ENCODE results near the gene ING4. TPM values are rescaled to one million over a fixed set of nuclear protein-coding genes. Genes with fewer than 3 reads are reported as not detected.
A peak's percentile ranks its signal among the peaks of the same experiment; 100 is the strongest.
"Not testable (repeated sequence)": the region's sequence is repeated elsewhere in the genome, so short reads cannot be mapped to it uniquely, and the experiment has no call there.

ING4 gene
- 10 to 100 TPM; 22.6 to 87.6 (median 54.1) TPM for total RNA-seq
- 10 to 100 TPM; 31.6 to 40.1 (median 32.3) TPM for polyA plus RNA-seq
- long read RNA-seq, donor 1, transcript ING4-202 (8 exons, 1,393 nt) = minor isoform, 7 of 20 reads
- long read RNA-seq, donor 1, transcript ING4-201 (8 exons, 1,709 nt) = major isoform, 9 of 20 reads
- long read RNA-seq, donor 1, partial matches to known transcripts = 0 of 20 reads
- long read RNA-seq, donor 1, other reads (novel, unspliced or antisense) = 0 of 20 reads
- long read RNA-seq, donor 2, transcript ING4-201 (8 exons, 1,709 nt) = major isoform, 11 of 20 reads
- long read RNA-seq, donor 2, transcript ING4-202 (8 exons, 1,393 nt) = minor isoform, 6 of 20 reads
- long read RNA-seq, donor 2, partial matches to known transcripts = 0 of 20 reads
- long read RNA-seq, donor 2, other reads (novel, unspliced or antisense) = 0 of 20 reads
- long read RNA-seq, donor 3, transcript ING4-202 (8 exons, 1,393 nt) = major isoform, 8 of 16 reads
- long read RNA-seq, donor 3, transcript ING4-201 (8 exons, 1,709 nt) = minor isoform, 6 of 16 reads
- long read RNA-seq, donor 3, partial matches to known transcripts = 0 of 16 reads
- long read RNA-seq, donor 3, other reads (novel, unspliced or antisense) = 0 of 16 reads
- long read RNA-seq, donor 4, transcript ING4-202 (8 exons, 1,393 nt) = minor isoform, 15 of 65 reads
- long read RNA-seq, donor 4, transcript ING4-201 (8 exons, 1,709 nt) = major isoform, 29 of 65 reads
- long read RNA-seq, donor 4, transcript ING4-203 (8 exons, 741 nt) = minor isoform, 7 of 65 reads
- long read RNA-seq, donor 4, partial matches to known transcripts = 0 of 65 reads
- long read RNA-seq, donor 4, other reads (novel, unspliced or antisense) = 12 of 65 reads
- long read RNA-seq, donor 5, transcript ING4-201 (8 exons, 1,709 nt) = minor isoform, 23 of 74 reads
- long read RNA-seq, donor 5, transcript ING4-203 (8 exons, 741 nt) = minor isoform, 8 of 74 reads
- long read RNA-seq, donor 5, transcript ING4-202 (8 exons, 1,393 nt) = major isoform, 27 of 74 reads
- long read RNA-seq, donor 5, partial matches to known transcripts = 0 of 74 reads
- long read RNA-seq, donor 5, other reads (novel, unspliced or antisense) = 11 of 74 reads
- long read RNA-seq, donor 6, transcript ING4-201 (8 exons, 1,709 nt) = major isoform, 12 of 36 reads
- long read RNA-seq, donor 6, transcript ING4-203 (8 exons, 741 nt) = minor isoform, 9 of 36 reads
- long read RNA-seq, donor 6, transcript ING4-202 (8 exons, 1,393 nt) = minor isoform, 5 of 36 reads
- long read RNA-seq, donor 6, partial matches to known transcripts = 1 of 36 reads
- long read RNA-seq, donor 6, other reads (novel, unspliced or antisense) = 7 of 36 reads
- long read RNA-seq, donor 7, transcript ING4-201 (8 exons, 1,709 nt) = major isoform, 5 of 7 reads
- long read RNA-seq, donor 7, partial matches to known transcripts = 0 of 7 reads
- long read RNA-seq, donor 7, other reads (novel, unspliced or antisense) = 0 of 7 reads
- long read RNA-seq, donor 8, transcript ING4-201 (8 exons, 1,709 nt) = major isoform, 9 of 23 reads
- long read RNA-seq, donor 8, transcript ING4-202 (8 exons, 1,393 nt) = major isoform, 9 of 23 reads
- long read RNA-seq, donor 8, partial matches to known transcripts = 0 of 23 reads
- long read RNA-seq, donor 8, other reads (novel, unspliced or antisense) = 0 of 23 reads
- long read RNA-seq, donor 9, transcript ING4-201 (8 exons, 1,709 nt) = minor isoform, 6 of 20 reads
- long read RNA-seq, donor 9, transcript ING4-202 (8 exons, 1,393 nt) = major isoform, 10 of 20 reads
- long read RNA-seq, donor 9, partial matches to known transcripts = 0 of 20 reads
- long read RNA-seq, donor 9, other reads (novel, unspliced or antisense) = 0 of 20 reads
- long read RNA-seq, donor 10, partial matches to known transcripts = 0 of 9 reads
- long read RNA-seq, donor 10, other reads (novel, unspliced or antisense) = 0 of 9 reads

DNA sequence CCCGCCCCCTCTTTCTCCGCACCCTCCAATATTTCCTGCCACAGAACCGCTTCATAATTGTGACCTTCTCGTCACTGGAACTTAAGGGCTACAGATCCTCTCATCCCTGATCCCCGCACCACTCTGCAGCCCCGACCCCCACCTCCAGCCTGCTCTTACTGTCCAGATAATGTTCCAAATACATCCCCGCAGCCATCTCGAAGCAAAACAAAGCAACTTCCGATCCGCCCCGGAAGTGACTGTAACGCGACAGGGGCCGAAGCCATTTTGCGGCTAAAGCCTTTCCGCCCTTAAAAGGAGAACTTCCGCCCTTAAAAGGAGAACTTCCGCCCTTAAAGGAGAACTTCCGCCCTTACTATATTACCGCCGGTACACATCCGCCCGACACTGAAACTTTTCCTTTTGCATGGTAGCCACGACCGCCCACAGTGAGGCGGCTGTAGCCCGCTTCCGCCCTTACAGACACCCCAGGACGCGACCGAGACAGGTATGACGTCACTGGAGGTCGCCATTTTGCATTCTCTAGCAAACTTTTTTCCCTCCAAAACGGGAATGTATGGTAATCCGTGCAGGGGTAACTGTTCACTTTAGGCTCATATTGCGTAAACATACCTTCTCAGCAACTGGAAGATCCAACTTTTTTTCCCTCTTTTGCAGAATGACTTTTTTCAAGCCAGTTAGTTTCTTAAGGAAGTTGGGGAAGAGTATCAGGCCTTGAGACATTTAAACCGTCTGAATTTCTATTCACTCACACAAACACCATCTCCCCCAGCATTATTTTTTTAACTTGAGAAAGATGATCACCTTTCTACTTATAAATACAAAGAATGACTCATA lies at the start of gene ING4:
Gene ING4 (minus strand): TSS at position 214 of the 837 bp plus-strand sequence. CDS start 18 bp downstream, at position 196.
- Histone ChIP-seq H3K4me1 (replicated peaks in 1 of 2) (peaks cover 6 to 12% of the 10 kb centered on the region in 2 donors), H3K36me3 (replicated peaks in 1 of 2) (peaks cover 0 to 25% of the 10 kb centered on the region in 2 donors), H3K27me3 (no peaks in the 10 kb centered on the region), H3K4me3 (peak within 1 kb of the TSS in 3 of 4 donors; percentile 58 to 77 (median 60)), H3K9me3 (replicated peaks in 1 of 3) (no peaks in the 10 kb centered on the region), H3K27ac (peak within 1 kb of the TSS; percentile 31 to 76 (median 53))
- DNase-seq = peak; percentile 96 to 100 (median 99)
- 2 to 3% (median 2%) methylated on average over 28 to 37 of the region's 37 CpGs for WGBS, 4 donors
- intact Hi-C loops (cut with DNase I) = loop anchor here in 1 of 2 donors (5.0 to 10.0 kb wide), 2 partner anchors 34 to 48 kb away; no protein-coding TSS in a partner anchor
- peak in 1 of 2 donors; percentile 40 for TF ChIP-seq POLR2A (IDR thresholded peaks at IDR 0.05)
- TF ChIP-seq, protein P1, sequence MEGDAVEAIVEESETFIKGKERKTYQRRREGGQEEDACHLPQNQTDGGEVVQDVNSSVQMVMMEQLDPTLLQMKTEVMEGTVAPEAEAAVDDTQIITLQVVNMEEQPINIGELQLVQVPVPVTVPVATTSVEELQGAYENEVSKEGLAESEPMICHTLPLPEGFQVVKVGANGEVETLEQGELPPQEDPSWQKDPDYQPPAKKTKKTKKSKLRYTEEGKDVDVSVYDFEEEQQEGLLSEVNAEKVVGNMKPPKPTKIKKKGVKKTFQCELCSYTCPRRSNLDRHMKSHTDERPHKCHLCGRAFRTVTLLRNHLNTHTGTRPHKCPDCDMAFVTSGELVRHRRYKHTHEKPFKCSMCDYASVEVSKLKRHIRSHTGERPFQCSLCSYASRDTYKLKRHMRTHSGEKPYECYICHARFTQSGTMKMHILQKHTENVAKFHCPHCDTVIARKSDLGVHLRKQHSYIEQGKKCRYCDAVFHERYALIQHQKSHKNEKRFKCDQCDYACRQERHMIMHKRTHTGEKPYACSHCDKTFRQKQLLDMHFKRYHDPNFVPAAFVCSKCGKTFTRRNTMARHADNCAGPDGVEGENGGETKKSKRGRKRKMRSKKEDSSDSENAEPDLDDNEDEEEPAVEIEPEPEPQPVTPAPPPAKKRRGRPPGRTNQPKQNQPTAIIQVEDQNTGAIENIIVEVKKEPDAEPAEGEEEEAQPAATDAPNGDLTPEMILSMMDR (IDR thresholded peaks at IDR 0.05) = peak in 1 of 6 experiments; percentile 3

DNA sequence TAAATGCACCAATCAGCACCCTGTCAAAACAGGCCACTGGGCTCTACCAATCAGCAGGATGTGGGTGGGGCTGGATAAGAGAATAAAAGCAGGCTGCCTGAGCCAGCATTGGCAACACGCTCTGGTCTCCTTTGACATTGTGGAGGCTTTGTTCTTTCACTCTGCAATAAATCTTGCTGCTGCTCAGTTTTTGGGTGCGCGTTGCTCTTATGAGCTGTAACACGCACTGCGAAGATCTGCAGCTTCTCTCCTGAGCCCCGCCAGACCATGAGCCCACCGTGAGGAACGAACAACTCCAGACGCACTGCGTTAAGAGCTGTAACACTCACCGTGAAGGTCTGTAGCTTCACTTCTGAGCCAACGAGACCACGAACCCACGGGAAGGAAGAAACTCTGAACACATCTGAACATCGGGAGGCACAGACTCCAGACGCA lies 46.1 kb upstream of the ING4 start:
- no peak overlapping the region for H3K4me3 ChIP-seq
- H3K9me3 ChIP-seq (replicated peaks in 1 of 3) = no peaks in the 10 kb centered on the region
- WGBS, 4 donors = 72 to 82% (median 74%) methylated on average over 14 to 16 of the region's 16 CpGs
- no peak for DNase-seq
- TF ChIP-seq, protein P1 (IDR thresholded peaks at IDR 0.05) = no peak
- TF ChIP-seq POLR2A (IDR thresholded peaks at IDR 0.05) = no peak
- no peaks in the 10 kb centered on the region for H3K36me3 ChIP-seq (replicated peaks in 1 of 2)
- no peak overlapping the region for H3K27ac ChIP-seq
- peaks cover 23% of the 10 kb centered on the region for H3K27me3 ChIP-seq
- intact Hi-C loops (cut with DNase I) = no loop called here
- H3K4me1 ChIP-seq (replicated peaks in 1 of 2) = no peaks in the 10 kb centered on the region

DNA sequence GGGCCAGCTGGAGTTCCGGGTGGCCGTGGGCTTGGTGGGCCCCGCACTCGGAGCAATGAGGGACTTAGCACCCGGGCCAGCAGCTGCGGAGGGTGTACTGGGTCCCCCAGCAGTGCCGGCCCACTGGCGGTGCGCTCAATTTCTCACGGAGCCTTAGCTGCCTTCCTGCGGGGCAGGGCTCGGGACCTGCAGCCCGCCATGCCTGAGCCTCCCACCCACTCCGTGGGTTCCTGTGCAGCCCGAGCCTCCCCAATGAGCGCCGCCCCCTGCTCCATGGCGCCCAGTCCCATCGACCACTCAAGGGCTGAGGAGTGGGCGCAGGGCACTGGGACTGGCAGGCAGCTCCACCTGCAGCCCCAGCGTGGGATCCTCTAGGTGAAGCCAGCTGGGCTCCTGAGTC lies 45.4 kb upstream of the ING4 start:
- intact Hi-C loops (cut with DNase I); H3K4me1 ChIP-seq (replicated peaks in 1 of 2); H3K36me3 ChIP-seq (replicated peaks in 1 of 2); H3K27ac ChIP-seq; H3K9me3 ChIP-seq (replicated peaks in 1 of 3); DNase-seq; H3K4me3 ChIP-seq: not testable (repeated sequence)
- H3K27me3 ChIP-seq = peaks cover 21% of the 10 kb centered on the region
- WGBS, 4 donors = 87 to 94% (median 91%) methylated on average over 5 to 21 of the region's 21 CpGs

Measured in adrenal gland (tissue), 19 donors.